GM23338 (cell line): ENCODE measurements around the gene PIK3R5. TPM values are rescaled to one million over a fixed set of nuclear protein-coding genes. Genes with fewer than 3 reads are reported as not detected.

ENCODE experiments used
- ATAC-seq: fragments of 200-7000 bp; cut with Tn5 transposase; 3 replicates; pipeline ENCODE4 v1.9.1; 2020
- DNase-seq: peaks from one replicate; pipeline ENCODE4 v3.0.0-alpha.2; 2015; ENCODE audit warnings: low spot score
- H2AFZ ChIP-seq: fragments of 200-600 bp; sonication (generic); 2 replicates; pipeline ENCODE4 v1.8.0; 2016; ENCODE audit warnings: antibody characterized with exemption, mild to moderate bottlenecking, moderate library complexity
- H3F3A ChIP-seq: fragments of 200-600 bp; sonication (generic); replicated peaks from 2 replicates; pipeline ENCODE4 v1.8.0; 2017; ENCODE audit warnings: antibody characterized with exemption, mixed run types, low read depth
- H3K27ac ChIP-seq: fragments of 200-600 bp; sonication (generic); 2 replicates; pipeline ENCODE4 v1.6.1; 2016; ENCODE audit warnings: low read depth
- H3K27me3 ChIP-seq: fragments of 200-600 bp; sonication (generic); 2 replicates; pipeline ENCODE4 v1.8.0; 2016; ENCODE audit warnings: mild to moderate bottlenecking, mixed run types, moderate library complexity; ENCODE audit not compliant: insufficient read depth
- H3K36me3 ChIP-seq: fragments of 200-600 bp; sonication (generic); 2 replicates; pipeline ENCODE4 v1.8.0; 2016; ENCODE audit warnings: mild to moderate bottlenecking; ENCODE audit not compliant: insufficient read depth
- H3K4me1 ChIP-seq: fragments of 200-600 bp; sonication (generic); 2 replicates; pipeline ENCODE4 v1.8.0; 2016; ENCODE audit warnings: mild to moderate bottlenecking, moderate library complexity; ENCODE audit not compliant: insufficient read depth
- H3K4me2 ChIP-seq: fragments of 200-600 bp; sonication (generic); 2 replicates; pipeline ENCODE4 v1.7.1; 2017; ENCODE audit warnings: mixed run types
- H3K4me3 ChIP-seq: fragments of 200-600 bp; sonication (generic); 2 replicates; pipeline ENCODE4 v1.6.1; 2016; ENCODE audit warnings: mixed run types
- H3K79me2 ChIP-seq: fragments of 200-600 bp; sonication (generic); replicated peaks from 2 replicates; pipeline ENCODE4 v1.8.0; 2017; ENCODE audit warnings: mild to moderate bottlenecking; ENCODE audit not compliant: insufficient read depth
- H3K9me2 ChIP-seq: fragments of 200-600 bp; sonication (generic); 2 replicates; pipeline ENCODE4 v1.8.0; 2017; ENCODE audit not compliant: insufficient read depth
- H4K20me1 ChIP-seq: fragments of 200-600 bp; sonication (generic); replicated peaks from 2 replicates; pipeline ENCODE4 v1.8.0; 2017; ENCODE audit warnings: mild to moderate bottlenecking; ENCODE audit not compliant: insufficient read depth
- H3K27ac Mint-ChIP-seq: 2 replicates; pipeline ENCODE4 v1.8.0; 2020; ENCODE audit warnings: inconsistent platforms, mild to moderate bottlenecking, moderate library complexity, mixed read lengths
- H3K27me3 Mint-ChIP-seq: 3 replicates; pipeline ENCODE4 v1.8.0; 2022; ENCODE audit warnings: low read depth, mild to moderate bottlenecking, moderate library complexity, mixed read lengths, inconsistent platforms; ENCODE audit not compliant: insufficient read depth, poor library complexity
- H3K36me3 Mint-ChIP-seq: 3 replicates; pipeline ENCODE4 v1.8.0; 2021; ENCODE audit warnings: low read depth, mild to moderate bottlenecking, inconsistent platforms, moderate library complexity, mixed read lengths
- H3K4me1 Mint-ChIP-seq: 3 replicates; pipeline ENCODE4 v1.8.0; 2020; ENCODE audit warnings: mild to moderate bottlenecking, inconsistent platforms, mixed read lengths
- H3K4me3 Mint-ChIP-seq: 3 replicates; pipeline ENCODE4 v1.8.0; 2021; ENCODE audit warnings: moderate library complexity, mild to moderate bottlenecking, inconsistent platforms, mixed read lengths
- H3K9me3 Mint-ChIP-seq: 3 replicates; pipeline ENCODE4 v1.8.0; 2020; ENCODE audit warnings: moderate library complexity, mild to moderate bottlenecking, inconsistent platforms, mixed read lengths
- CREB1 ChIP-seq: fragments of 250-450 bp; sonication (Bioruptor Pico); IDR thresholded peaks from 2 replicates; pipeline ENCODE4 v1.5.0; 2020; ENCODE audit warnings: low read depth, mild to moderate bottlenecking, moderate library complexity
- EZH2 ChIP-seq: fragments of 200-600 bp; sonication (generic); IDR thresholded peaks from one replicate; pipeline ENCODE4 v1.8.0; 2017; ENCODE audit warnings: antibody characterized with exemption, mild to moderate bottlenecking, low read depth; ENCODE audit not compliant: unreplicated experiment
- NANOG ChIP-seq: IDR thresholded peaks from 2 replicates; pipeline ENCODE4 v1.6.1; 2016; ENCODE audit warnings: antibody characterized with exemption, borderline replicate concordance
- POLR2AphosphoS5 ChIP-seq: IDR thresholded peaks from 2 replicates; pipeline ENCODE4 v1.6.1; 2016; ENCODE audit warnings: antibody characterized with exemption, low read depth
- STAT1 ChIP-seq: IDR thresholded peaks from one replicate; pipeline ENCODE4 v1.6.1; 2016; ENCODE audit warnings: antibody characterized with exemption; ENCODE audit not compliant: unreplicated experiment
- ZNF331 ChIP-seq: fragments of 250-450 bp; sonication (Bioruptor Pico); IDR thresholded peaks from 2 replicates; pipeline ENCODE4 v1.5.0; 2020; ENCODE audit warnings: low read depth, mild to moderate bottlenecking, moderate library complexity
- polyA plus RNA-seq: library from polyadenylated mRNA; unstranded; fragments of >200 nt; fragmentation: Nextera tagmentation; extraction: Ambion mirVana; gene quantifications from 2 replicates; pipeline ENCODE4 v1.2.1, GENCODE V29; 2016
- total RNA-seq: library from RNA; depleted of rRNA; stranded (reverse); fragments of >200 nt; shearing (Covaris generic); gene quantifications from 2 replicates; pipeline ENCODE4 v1.2.3, GENCODE V29; 2014
- TF ChIP-seq, protein P1 (sequence below), 2 experiments: fragments of 200-600 bp in 1 of 2; sonication (generic) in 1 of 2; conservative IDR thresholded peaks; 2 replicates each; pipeline versions ENCODE4 v1.5.1 to v1.6.1; 2016 to 2017; ENCODE audit warnings: antibody characterized with exemption in 2 of 2, low read depth in 2 of 2, mild to moderate bottlenecking in 2 of 2, moderate library complexity in 1 of 2
- TF ChIP-seq, protein P2 (sequence below): IDR thresholded peaks from one replicate; pipeline ENCODE4 v1.6.1; 2018; ENCODE audit warnings: antibody characterized with exemption; ENCODE audit not compliant: unreplicated experiment

PIK3R5 gene
- total and polyA plus RNA-seq, 2 experiments from 2014 or later = 1.7 to 9.4 TPM

DNA sequence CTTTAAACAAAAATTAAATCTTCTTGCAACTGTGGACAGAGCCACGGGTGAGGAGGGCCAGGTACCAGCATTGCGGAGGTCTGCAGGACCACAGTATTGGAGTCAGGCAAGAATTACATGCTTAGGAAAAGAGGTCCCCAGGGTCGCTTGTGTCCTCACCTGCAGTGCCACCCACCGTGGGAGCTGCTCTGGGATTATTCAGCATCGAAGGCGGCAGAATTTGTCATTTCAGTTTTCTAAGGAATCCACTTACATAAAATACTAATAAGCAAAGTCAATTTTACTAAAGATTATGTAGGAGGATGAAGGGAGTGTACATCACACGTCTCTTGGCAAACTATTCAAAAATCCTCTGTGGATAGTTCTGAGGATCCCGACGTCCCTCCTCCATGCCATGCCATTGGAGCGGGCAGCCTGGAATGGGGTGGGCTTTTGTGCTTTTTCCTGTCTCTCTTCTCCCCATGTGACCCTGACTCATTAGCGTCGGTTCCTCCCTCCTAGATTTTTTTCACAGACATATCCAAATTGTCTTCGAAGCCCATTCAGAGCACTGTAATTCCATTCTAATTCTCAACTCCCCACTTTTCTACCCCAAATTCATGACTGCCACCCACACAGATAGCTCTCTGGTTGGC, 95.0 kb downstream of the PIK3R5 start:
- no peak overlapping the region for H3K4me3 ChIP-seq
- DNase-seq (no peak), ATAC-seq (no peak)
- H2AFZ ChIP-seq = peak overlapping the region; percentile 80; the same call in 1 of the 2 replicates
- H3K27ac Mint-ChIP-seq = no peak overlapping the region
- no peaks in the 10 kb centered on the region for H4K20me1 ChIP-seq
- peaks cover 16% of the 10 kb centered on the region for H3K27me3 Mint-ChIP-seq
- H3K9me3 Mint-ChIP-seq = no peaks in the 10 kb centered on the region; the same call in 2 of the 3 replicates
- TF ChIP-seq CREB1 (CRISPR knock-in tag) = no peak
- TF ChIP-seq, protein P1, sequence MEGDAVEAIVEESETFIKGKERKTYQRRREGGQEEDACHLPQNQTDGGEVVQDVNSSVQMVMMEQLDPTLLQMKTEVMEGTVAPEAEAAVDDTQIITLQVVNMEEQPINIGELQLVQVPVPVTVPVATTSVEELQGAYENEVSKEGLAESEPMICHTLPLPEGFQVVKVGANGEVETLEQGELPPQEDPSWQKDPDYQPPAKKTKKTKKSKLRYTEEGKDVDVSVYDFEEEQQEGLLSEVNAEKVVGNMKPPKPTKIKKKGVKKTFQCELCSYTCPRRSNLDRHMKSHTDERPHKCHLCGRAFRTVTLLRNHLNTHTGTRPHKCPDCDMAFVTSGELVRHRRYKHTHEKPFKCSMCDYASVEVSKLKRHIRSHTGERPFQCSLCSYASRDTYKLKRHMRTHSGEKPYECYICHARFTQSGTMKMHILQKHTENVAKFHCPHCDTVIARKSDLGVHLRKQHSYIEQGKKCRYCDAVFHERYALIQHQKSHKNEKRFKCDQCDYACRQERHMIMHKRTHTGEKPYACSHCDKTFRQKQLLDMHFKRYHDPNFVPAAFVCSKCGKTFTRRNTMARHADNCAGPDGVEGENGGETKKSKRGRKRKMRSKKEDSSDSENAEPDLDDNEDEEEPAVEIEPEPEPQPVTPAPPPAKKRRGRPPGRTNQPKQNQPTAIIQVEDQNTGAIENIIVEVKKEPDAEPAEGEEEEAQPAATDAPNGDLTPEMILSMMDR (conservative IDR thresholded peaks at IDR 0.05; ENCODE audit: low read depth in 2 of 2) = no peak
- TF ChIP-seq EZH2 = no peak
- no peak for TF ChIP-seq STAT1
- H3K4me1 Mint-ChIP-seq = peaks cover 21% of the 10 kb centered on the region
- H3K36me3 Mint-ChIP-seq = no peaks in the 10 kb centered on the region; the same call in 2 of the 3 replicates
- H3F3A ChIP-seq = no peaks in the 10 kb centered on the region
- no peaks in the 10 kb centered on the region for H3K36me3 ChIP-seq
- no peak overlapping the region for H3K4me2 ChIP-seq
- peaks cover 7% of the 10 kb centered on the region for H3K4me1 ChIP-seq
- no peak overlapping the region for H3K4me3 Mint-ChIP-seq
- H3K79me2 ChIP-seq = no peaks in the 10 kb centered on the region
- H3K27ac ChIP-seq = no peak overlapping the region
- no peaks in the 10 kb centered on the region for H3K27me3 ChIP-seq
- no peaks in the 10 kb centered on the region for H3K9me2 ChIP-seq

DNA sequence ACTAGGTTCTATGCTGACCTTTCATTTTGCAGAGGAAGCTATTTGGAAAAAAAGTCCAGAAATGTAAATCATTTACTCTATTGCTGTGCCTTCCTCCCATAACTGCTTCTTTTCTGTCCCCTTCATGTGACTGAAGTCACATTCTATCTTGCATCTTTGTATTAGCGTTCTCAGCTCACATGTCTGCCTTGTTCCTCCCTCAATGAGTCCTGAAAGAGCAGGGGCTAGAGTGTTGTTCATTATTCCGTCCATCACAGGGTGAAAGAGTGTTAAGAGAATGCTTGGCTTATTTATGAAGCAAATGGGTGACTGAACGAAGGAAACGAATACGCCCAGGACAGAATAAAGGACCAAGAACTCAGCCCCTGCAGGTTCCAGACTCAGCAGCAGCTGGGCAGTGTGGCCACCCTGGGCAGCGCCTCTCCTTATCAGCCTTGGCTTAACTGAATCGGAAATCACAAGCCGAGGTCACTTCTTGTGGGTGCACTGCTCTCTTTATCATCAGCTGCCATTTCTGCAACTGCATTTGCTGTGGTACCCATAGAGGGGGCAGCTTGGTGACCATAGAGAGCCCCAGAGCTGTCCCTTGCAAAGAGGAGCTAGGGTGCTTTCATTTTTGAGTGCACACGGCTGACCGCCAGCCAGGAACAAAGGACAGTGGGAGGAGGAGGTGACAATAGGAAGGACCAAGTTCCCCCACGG, 96.2 kb downstream of the PIK3R5 start:
- ATAC-seq (no peak), DNase-seq (no peak)
- Histone ChIP-seq H3K27me3 (no peaks in the 10 kb centered on the region), H3K4me2 (no peak overlapping the region), H3K79me2 (no peaks in the 10 kb centered on the region), H4K20me1 (no peaks in the 10 kb centered on the region), H2AFZ (no peak overlapping the region), H3K27ac (no peak overlapping the region), H3K4me3 (no peak overlapping the region), H3F3A (no peaks in the 10 kb centered on the region), H3K36me3 (no peaks in the 10 kb centered on the region), H3K9me2 (no peaks in the 10 kb centered on the region), H3K4me1 (peaks cover 4% of the 10 kb centered on the region; the same call in 1 of the 2 replicates)
- Mint-ChIP-seq H3K9me3 (no peaks in the 10 kb centered on the region; the same call in 2 of the 3 replicates), H3K4me1 (peaks cover 9% of the 10 kb centered on the region), H3K36me3 (no peaks in the 10 kb centered on the region; the same call in 2 of the 3 replicates), H3K4me3 (no peak overlapping the region), H3K27ac (no peak overlapping the region), H3K27me3 (peaks cover 16% of the 10 kb centered on the region)
- TF ChIP-seq POLR2AphosphoS5 (no peak), NANOG (no peak), ZNF331 (no peak)
- TF ChIP-seq, protein P1 (conservative IDR thresholded peaks at IDR 0.05; ENCODE audit: low read depth in 2 of 2) = no peak
- TF ChIP-seq, protein P2, sequence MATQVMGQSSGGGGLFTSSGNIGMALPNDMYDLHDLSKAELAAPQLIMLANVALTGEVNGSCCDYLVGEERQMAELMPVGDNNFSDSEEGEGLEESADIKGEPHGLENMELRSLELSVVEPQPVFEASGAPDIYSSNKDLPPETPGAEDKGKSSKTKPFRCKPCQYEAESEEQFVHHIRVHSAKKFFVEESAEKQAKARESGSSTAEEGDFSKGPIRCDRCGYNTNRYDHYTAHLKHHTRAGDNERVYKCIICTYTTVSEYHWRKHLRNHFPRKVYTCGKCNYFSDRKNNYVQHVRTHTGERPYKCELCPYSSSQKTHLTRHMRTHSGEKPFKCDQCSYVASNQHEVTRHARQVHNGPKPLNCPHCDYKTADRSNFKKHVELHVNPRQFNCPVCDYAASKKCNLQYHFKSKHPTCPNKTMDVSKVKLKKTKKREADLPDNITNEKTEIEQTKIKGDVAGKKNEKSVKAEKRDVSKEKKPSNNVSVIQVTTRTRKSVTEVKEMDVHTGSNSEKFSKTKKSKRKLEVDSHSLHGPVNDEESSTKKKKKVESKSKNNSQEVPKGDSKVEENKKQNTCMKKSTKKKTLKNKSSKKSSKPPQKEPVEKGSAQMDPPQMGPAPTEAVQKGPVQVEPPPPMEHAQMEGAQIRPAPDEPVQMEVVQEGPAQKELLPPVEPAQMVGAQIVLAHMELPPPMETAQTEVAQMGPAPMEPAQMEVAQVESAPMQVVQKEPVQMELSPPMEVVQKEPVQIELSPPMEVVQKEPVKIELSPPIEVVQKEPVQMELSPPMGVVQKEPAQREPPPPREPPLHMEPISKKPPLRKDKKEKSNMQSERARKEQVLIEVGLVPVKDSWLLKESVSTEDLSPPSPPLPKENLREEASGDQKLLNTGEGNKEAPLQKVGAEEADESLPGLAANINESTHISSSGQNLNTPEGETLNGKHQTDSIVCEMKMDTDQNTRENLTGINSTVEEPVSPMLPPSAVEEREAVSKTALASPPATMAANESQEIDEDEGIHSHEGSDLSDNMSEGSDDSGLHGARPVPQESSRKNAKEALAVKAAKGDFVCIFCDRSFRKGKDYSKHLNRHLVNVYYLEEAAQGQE = no peak
